HG03097 (cell line): ENCODE data around the gene CHST13.

Experiments
- ATAC-seq: cut with Tn5 transposase; IDR thresholded peaks from one replicate; pipeline ENCODE4 v1.9.1; 2021; ENCODE audit not compliant: unreplicated experiment, low FRiP score

Gene CHST13

DNA sequence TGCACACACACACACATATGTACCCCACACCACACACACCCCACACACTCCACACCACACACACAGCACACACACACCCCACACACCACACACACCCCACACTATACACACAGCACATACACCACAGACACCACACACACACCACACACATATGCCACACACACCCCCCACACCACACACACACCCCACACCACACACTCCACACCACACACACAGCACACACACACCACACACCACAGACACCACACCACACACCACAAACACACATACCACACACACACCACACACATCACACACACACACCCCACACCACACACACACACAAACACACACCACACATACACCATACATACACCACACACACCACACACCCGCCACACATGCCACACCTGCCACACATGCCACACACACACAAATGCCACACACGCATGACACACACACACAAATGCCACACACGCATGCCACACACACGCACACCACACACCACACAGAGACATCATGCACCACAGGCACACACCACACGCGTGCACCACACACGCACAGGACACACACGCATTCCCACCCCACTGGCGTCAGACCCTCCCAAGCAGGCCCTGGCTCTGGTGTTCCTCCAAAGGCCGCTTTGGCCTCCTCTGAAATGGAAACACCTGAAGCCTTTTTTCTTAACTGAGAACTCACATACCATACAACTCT lies 15.7 kb downstream of the CHST13 start:
- no peak for ATAC-seq

DNA sequence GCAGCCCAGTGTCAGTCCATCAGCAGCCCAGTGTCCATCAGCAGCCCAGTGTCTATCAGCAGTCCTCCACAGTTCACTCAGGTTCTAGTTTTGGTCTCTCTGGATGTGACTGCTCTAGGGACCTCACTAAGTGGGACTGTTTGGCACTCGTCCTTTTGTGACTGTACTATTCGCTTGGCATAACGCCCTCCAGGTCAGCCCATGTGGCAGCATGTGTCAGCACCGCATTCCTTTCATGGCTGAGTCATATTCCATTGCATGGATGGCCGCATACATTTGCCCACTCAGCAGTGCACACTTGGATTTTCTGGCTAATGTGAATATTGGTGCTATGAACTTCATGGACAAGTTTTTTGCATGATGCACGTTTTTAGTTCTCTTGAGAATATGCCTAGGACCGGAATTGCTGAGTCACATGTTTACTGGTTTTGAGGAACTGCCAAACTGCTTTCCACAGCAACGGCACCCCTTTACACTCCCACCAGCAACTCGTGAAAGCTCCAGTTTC lies 16.4 kb downstream of the CHST13 start:
- no peak for ATAC-seq

- ATAC-seq, result no peak
Observed at GRCh38 chr3:126540951-126541627, 17.1 kb downstream of the CHST13 start.

DNA sequence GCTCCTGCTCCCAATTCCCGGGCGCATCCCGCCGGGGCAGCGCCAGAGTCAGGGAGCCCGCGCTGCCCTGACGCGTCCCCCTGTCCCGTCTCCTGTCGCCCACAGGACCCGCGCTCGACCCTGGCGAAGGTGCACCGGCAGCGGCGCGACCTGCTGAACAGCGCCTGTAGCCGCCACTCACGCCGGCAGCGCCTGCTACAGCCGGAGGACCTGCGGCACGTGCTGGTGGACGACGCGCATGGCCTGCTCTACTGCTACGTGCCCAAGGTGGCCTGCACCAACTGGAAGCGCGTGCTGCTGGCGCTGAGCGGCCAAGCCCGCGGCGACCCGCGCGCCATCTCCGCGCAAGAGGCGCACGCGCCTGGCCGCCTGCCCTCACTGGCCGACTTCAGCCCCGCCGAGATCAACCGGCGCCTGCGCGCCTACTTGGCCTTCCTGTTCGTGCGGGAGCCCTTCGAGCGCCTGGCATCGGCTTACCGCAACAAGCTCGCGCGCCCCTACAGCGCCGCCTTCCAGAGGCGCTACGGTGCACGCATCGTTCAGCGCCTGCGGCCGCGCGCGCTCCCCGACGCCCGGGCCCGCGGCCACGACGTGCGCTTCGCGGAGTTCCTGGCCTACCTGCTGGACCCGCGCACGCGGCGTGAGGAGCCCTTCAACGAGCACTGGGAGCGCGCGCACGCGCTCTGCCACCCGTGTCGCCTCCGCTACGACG lies 17.8 kb downstream of the CHST13 start:
- no peak for ATAC-seq

GRCh38 chr3:126542340-126543241 lies 18.6 kb downstream of the CHST13 start:
- ATAC-seq, result no peak

GRCh38 chr3:126543457-126544061 lies 19.6 kb downstream of the CHST13 start:
- no peak for ATAC-seq

DNA sequence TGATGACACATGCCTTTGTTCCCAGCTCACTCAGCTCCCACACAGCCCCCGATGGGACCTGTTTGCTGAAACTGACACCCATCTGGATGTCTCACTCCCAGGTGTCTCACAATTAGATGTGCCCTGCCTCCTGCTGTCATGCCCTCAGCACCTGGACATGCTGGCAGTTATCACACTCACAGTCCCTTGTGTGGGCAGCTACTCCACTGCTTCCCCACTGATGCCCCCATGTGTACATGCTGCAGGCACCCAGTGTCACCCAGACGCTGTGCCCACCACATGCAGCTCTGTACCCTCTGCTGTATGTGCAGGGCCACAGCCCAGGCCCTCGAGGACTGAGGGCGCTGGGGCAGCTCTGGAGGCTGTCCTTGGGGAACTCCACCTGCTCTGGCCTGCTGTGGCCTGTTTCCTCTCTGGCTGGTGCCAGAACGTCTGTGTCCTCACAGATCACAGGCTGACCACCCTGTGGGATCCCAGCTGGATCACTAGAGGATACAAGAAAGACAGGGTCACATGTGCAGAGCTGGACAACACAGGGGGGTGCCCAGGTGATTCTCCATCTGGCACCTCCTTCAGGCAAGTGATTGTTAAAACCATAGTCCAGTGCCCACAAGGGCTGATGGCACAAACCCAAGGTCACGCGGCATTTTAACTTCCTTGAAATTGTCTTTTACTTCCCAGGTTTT lies 20.8 kb downstream of the CHST13 start:
- ATAC-seq, result no peak

DNA sequence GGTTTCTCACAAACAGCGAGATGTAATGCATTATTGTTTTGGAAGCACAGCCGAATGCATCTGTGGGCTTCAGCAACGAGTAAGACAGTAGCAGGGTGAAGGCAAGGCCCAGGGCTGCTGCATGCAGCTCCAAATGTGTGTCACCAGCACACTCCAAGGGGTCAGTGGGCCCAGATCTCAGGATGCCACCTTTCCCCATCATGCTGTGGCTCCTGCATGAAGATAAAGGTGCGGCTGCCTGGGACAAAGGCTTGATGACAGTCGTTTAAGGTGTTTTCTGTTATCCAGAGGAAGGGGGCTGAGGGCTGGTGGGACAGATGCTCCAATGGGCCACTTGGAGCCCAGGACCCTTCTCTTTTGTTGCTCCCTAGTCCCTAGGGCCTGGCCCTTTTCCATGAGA lies 21.6 kb downstream of the CHST13 start:
- ATAC-seq, result no peak

DNA sequence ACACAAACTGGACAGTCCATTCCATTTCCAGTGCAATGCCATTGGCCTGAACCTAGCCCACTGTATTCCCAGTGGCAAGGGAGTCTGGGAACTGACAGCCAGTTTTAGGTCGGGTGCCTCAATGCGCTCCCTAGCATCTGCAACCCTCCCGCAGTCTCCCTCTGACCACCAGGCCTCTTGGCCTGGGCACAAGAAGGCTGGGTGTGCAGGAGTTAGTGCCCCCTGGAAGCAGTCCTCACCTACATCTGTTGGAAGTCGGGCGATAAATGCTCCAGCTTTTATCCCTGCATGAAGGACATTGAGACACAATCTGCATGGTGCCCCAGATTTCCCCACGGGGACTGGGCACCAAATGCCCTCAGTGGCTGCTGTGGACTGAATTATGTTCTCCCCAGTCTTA lies 22.1 kb downstream of the CHST13 start:
- no peak for ATAC-seq

GRCh38 chr3:126546549-126547239 lies 22.7 kb downstream of the CHST13 start:
- ATAC-seq, result no peak

DNA sequence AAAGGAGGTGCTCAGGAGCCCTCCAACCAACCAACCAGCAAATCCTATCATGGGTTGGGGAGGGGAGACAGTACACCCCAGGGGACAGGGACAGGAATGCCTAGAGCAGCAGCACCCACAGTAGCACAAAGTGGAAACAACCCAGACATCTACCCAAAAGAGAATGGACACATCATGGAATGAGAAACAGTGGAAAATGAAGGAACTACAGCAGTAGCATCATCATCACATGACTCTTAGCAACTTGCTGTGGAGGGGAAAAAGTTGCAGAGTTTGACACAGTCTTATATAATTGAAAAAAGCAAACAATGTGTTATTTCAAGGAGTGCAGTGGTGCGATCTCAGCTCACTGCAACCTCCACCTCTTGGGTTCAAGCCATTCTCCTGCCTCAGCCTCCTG lies 23.8 kb downstream of the CHST13 start:
- ATAC-seq, result no peak

DNA sequence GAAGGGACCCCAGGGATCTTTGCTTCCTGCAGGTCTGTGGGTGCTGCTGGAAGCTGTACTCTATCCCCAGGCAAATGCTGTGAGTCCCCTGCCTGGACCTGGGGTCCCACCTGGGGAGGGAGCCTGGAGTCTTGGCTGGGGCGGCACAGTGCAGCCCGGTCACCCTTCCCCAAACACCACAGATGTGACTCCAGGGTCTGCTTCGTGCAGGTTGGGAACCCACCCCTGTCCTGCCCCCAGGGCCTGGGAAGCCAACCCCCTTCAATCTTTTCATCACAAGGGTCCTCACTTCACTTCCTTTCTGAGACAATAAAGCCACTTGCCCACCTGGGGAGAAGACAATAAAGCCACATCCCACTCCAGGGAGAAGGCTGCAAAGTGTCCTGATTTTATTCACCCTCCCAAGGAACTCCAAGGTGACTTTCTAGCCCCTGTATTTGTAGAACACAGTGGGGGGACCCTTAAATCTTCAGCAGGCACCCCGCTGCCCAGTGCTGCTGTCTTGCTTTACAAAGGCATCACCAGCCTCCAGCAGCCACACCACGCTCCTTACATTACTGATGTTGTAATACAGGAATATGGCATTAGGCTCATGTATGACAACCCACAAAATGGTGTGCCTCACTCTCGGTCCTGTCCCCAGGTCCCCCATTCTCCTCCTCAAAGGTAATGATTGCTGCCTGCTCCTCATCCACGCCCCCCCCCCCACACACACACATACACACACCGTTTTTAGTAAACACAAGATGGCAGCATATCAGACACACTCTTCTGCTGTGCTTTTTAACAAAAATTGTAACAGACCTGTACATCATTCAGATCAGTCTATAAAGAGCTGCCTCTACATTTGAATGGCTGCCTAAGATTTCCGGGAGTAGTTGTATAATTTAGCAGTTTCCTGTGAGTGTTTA lies 24.9 kb downstream of the CHST13 start:
- ATAC-seq, result no peak

DNA sequence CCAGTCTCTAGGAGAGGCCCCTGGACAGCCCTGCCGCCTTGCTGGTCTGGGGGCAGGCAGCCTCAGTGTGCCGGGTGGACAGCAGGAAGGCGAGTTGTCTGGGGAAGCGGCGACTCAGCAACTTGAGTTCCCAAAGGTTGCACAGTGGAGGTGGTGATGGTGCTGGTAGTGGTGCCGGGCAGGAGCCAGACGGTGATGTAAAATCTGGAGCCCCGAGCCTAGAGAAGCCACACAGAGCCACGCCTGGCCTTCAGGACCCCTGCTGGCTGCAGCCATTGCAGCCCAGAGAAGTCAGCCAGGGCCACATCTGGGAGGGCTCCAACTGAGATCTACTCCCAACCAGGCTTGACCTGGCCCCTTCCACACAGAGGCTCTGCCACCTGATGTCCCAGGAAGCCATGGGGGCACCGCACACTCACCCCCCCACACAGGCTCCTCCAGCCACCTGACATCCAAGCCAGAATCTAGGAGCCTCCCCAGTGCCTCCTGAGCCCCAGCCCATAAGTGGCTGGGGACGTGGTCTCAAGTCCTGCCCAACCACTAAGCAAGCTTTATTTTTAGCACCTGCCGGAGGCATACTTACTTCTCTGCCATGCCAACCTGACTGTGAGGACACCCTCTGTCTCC lies 26.0 kb downstream of the CHST13 start:
- no peak for ATAC-seq

- ATAC-seq, result no peak
Observed at GRCh38 chr3:126550488-126551051, 26.6 kb downstream of the CHST13 start.

DNA sequence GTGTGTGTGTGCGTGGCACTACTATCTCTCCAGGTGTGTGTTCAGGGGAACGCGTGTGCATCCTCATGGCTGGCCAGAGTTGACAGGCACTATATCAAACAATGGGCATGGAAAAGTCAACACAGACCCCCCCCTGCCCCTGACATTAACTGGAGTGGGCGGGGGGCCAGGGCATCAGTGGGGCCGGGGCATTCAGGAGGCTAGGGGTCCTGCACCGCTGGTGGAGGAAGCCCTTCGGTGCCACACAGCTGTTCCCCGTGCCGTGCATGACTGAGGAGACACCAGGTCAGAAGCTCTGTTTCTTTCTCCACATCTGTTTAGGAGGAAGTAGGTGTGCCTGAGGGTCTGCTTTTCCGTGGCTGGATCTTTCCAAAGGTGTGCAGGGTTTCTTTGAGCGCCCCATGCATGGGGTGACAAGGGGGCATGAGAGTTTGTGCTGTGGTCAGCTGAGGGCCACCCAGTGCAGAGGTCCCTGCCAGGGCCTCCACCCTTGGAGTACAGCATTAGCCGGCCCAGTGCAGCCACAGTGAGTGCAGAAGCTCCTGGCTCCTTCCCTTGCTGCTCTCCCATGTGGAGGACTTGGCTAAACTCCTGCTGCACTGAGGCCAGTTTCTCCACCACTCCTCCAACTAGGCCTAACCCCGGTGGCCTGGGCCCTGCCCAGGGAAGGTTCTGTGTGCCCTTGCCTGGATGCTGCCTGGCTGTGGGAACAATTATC lies 27.3 kb downstream of the CHST13 start:
- no peak for ATAC-seq

DNA sequence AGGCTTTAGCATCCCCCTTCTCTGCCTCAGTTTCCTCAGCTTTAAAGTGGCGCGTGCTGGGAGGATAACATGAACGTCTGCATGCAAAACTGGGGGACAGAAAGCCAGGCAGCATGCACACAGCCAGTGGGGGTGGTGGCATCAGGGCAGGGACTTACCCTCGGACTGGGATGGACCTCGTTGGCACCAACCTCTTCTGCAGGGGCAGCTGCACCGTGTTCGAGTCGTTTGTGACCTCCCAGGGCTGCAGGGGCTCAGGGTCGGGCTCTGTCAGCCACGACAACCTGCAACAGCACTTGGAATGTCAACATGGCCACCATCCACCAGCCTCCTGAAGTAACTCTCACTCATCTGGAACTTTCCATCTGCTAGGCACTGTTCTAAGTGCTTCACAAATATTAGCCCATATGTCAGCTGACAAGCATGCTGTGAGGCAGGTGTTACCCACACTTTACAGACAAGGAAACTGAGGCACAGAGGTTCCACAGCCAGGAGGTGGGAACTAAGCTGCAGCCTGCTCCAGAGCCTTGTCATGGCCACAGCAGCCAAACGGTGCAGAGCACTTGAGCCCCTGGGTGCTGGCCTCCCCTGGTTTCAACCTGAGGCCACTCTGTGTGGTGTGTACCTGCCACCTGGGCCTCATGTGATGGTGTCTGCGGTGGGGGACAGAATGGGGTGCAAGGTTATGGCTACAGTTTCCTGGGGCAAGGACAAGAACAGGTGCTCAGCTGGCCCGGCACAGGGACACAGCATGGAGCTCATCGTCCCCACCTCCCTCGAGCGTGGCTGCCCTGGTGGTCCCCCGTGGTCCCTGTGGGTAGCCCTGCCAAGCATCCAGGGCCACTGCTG lies 28.1 kb downstream of the CHST13 start:
- no peak for ATAC-seq
